ENCODE measurements around the gene SLC4A5. TPM values are rescaled to one million over a fixed set of nuclear protein-coding genes. Genes with fewer than 3 reads are reported as not detected.

SLC4A5 gene
- total and polyA plus RNA-seq, 2 of the 8 experiments (the other 6 are each of a cell fraction or from before 2014, with no cell fraction given): 0.42 to 0.52 TPM

DNA sequence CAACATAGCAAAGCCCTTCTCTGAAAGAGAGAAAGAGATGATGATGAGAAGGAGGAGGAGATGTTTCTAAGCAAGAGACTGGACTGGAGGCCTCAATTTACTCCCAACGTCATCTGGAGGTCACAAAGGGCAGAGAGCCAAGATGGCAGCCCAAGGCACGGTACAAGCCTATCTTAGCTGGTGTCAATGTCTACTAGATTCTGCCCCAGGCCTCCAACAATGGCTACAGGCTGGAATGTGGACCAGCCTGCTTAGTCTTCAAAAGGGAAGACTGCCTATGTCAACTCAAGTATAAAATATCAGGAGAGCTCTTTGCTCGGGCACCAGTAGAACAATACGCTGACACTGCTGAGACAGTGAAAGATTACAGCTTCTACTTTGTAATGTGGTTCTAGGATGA lies 6.7 kb upstream of the SLC4A5 start (continued):
- TF ChIP-seq, protein P1, sequence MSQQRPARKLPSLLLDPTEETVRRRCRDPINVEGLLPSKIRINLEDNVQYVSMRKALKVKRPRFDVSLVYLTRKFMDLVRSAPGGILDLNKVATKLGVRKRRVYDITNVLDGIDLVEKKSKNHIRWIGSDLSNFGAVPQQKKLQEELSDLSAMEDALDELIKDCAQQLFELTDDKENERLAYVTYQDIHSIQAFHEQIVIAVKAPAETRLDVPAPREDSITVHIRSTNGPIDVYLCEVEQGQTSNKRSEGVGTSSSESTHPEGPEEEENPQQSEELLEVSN (IDR thresholded peaks at IDR 0.05): no peak
- TF ChIP-seq NANOG (IDR thresholded peaks at IDR 0.05; ENCODE audit: insufficient read depth, low read depth, low read length, poor library complexity, severe bottlenecking) (no peak), GABPA (IDR thresholded peaks at IDR 0.05; ENCODE audit: borderline replicate concordance, insufficient read depth, low read length) (no peak)
- TF ChIP-seq, protein P2, sequence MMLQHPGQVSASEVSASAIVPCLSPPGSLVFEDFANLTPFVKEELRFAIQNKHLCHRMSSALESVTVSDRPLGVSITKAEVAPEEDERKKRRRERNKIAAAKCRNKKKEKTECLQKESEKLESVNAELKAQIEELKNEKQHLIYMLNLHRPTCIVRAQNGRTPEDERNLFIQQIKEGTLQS (IDR thresholded peaks at IDR 0.05; ENCODE audit: insufficient read depth, low read depth, low read length): no peak

Measured in H1 (cell line).